A549 (cell line): Measurements from ENCODE around the gene EGFL8. TPM values are rescaled to one million over a fixed set of nuclear protein-coding genes. Genes with fewer than 3 reads are reported as not detected.

ENCODE experiments used
- ATAC-seq, 2 experiments: fragments of 200-7000 bp in 1 of 2; fragments of >200 bp in 1 of 2; cut with Nextera tagmentation in 1 of 2; cut with Tn5 transposase in 1 of 2; 3 replicates each; pipeline versions ENCODE4 v1.8.0 to v1.9.1; 2018 to 2020; ENCODE audit warnings: mild to moderate bottlenecking in 1 of 2, moderate library complexity in 1 of 2
- CTCF ChIA-PET: fragments of 300-600 bp; sonication (Branson Sonifier 250); formaldehyde crosslinking; extraction: SDS; loops from one replicate; lab custom pipeline; 2021; ENCODE audit warnings: antibody characterized with exemption, inconsistent platforms; lab: Yijun Ruan, JAX
- POLR2A ChIA-PET: fragments of 350-600 bp; formaldehyde crosslinking; extraction: SDS; loops from one replicate; lab custom pipeline; 2021; ENCODE audit warnings: antibody characterized with exemption, inconsistent platforms; lab: Yijun Ruan, JAX
- DNase-seq, 2 experiments: peaks; one replicate each; pipeline versions ENCODE4 v3.0.0 to v3.0.0-alpha.2; 2011 to 2016; ENCODE audit warnings: low read depth in 1 of 2, low spot score in 1 of 2
- FAIRE-seq: peaks from 2 replicates; lab custom pipeline; 2011; peaks lifted over from hg19 to GRCh38; lab: Jason Lieb, UNC
- H3K27ac ChIP-seq, 2 experiments: fragments of >200 bp; sonication (Bioruptor Twin); formaldehyde crosslinking; 3 replicates each; pipeline ENCODE4 v1.5.1; 2016 to 2017
- H3K4me1 ChIP-seq: fragments of >200 bp; sonication (Bioruptor Twin); formaldehyde crosslinking; 3 replicates; pipeline ENCODE4 v1.6.1; 2016
- H3K4me2 ChIP-seq: fragments of >200 bp; sonication (Bioruptor Twin); formaldehyde crosslinking; 3 replicates; pipeline ENCODE4 v1.6.1; 2016
- H3K4me3 ChIP-seq: fragments of >200 bp; sonication (Bioruptor Twin); formaldehyde crosslinking; 3 replicates; pipeline ENCODE4 v1.5.1; 2016
- H3K9me3 ChIP-seq: fragments of >200 bp; sonication (Bioruptor Twin); formaldehyde crosslinking; 3 replicates; pipeline ENCODE4 v1.6.1; 2016
- BHLHE40 ChIP-seq: IDR thresholded peaks from 2 replicates; pipeline ENCODE4 v1.6.1; 2012; ENCODE audit warnings: low read depth, low read length, inconsistent platforms
- CHD2 ChIP-seq: fragments of 150-350 bp; IDR thresholded peaks from 2 replicates; pipeline ENCODE4 v1.6.1; 2014; ENCODE audit warnings: low read length; ENCODE audit not compliant: partially characterized antibody
- CHD4 ChIP-seq: fragments of 200-600 bp; sonication (generic); IDR thresholded peaks from 2 replicates; pipeline ENCODE4 v1.6.1; 2016; ENCODE audit warnings: antibody characterized with exemption, mild to moderate bottlenecking, borderline replicate concordance
- EHF ChIP-seq: fragments of 250-450 bp; sonication (Bioruptor Pico); IDR thresholded peaks from 2 replicates; pipeline ENCODE4 v1.5.0; 2020; ENCODE audit warnings: mild to moderate bottlenecking
- FOSB ChIP-seq: fragments of 250-450 bp; sonication (Bioruptor Pico); IDR thresholded peaks from 2 replicates; pipeline ENCODE4 v1.5.0; 2020; ENCODE audit warnings: mild to moderate bottlenecking, moderate library complexity
- FOXS1 ChIP-seq: fragments of 250-450 bp; sonication (Bioruptor Pico); IDR thresholded peaks from 2 replicates; pipeline ENCODE4 v1.5.0; 2020; ENCODE audit warnings: mild to moderate bottlenecking, moderate library complexity
- KDM1A ChIP-seq: fragments of 200-600 bp; sonication (generic); IDR thresholded peaks from 2 replicates; pipeline ENCODE4 v1.6.1; 2016; ENCODE audit warnings: low read depth, mild to moderate bottlenecking
- KDM5A ChIP-seq: fragments of 200-600 bp; sonication (generic); IDR thresholded peaks from 2 replicates; pipeline ENCODE4 v1.6.1; 2016; ENCODE audit warnings: antibody characterized with exemption, mild to moderate bottlenecking
- MAFK ChIP-seq: fragments of 450-650 bp; IDR thresholded peaks from 2 replicates; pipeline ENCODE4 v1.6.1; 2014; ENCODE audit not compliant: partially characterized antibody
- POLR2A ChIP-seq: IDR thresholded peaks from 2 replicates; pipeline ENCODE4 v1.6.1; 2012; ENCODE audit warnings: mild to moderate bottlenecking, low read length
- TFCP2L1 ChIP-seq: fragments of 250-450 bp; sonication (Bioruptor Pico); IDR thresholded peaks from 2 replicates; pipeline ENCODE4 v1.5.0; 2021; ENCODE audit warnings: mild to moderate bottlenecking
- ZFP36 ChIP-seq: fragments of 450-650 bp; IDR thresholded peaks from 2 replicates; pipeline ENCODE4 v1.6.1; 2014; ENCODE audit warnings: borderline replicate concordance; ENCODE audit not compliant: partially characterized antibody
- ZSCAN20 ChIP-seq: fragments of 250-450 bp; sonication (Bioruptor Pico); IDR thresholded peaks from 2 replicates; pipeline ENCODE4 v1.8.0; 2022; ENCODE audit warnings: mild to moderate bottlenecking, moderate library complexity
- WGBS: methylation state at CpG from one replicate; pipeline ENCODE4 v1.1.6; 2017; ENCODE audit errors: missing lambda C conversion rate; 5-methylcytosine and 5-hydroxymethylcytosine counted together
- polyA plus RNA-seq, 4 experiments: library from polyadenylated mRNA; depleted of rRNA in 3 of 4; stranded (reverse); fragments of >200 nt; fragmentation: RNase III in 1 of 4; extraction: RNeasy Plus Mini Kit Qiagen cat#74134 plus additional on column Dnase treatment in 1 of 4; gene quantifications; 2 replicates in 3 of 4; 3 replicates in 1 of 4; pipeline ENCODE4 v1.2.3, GENCODE V29; 2011 to 2017
- TF ChIP-seq, protein P1 (sequence below): fragments of 200-600 bp; sonication (generic); IDR thresholded peaks from 2 replicates; pipeline ENCODE4 v1.6.1; 2016; ENCODE audit warnings: antibody characterized with exemption, mild to moderate bottlenecking, moderate library complexity
- TF ChIP-seq, protein P2 (sequence below): fragments of 150-350 bp; IDR thresholded peaks from 2 replicates; pipeline ENCODE4 v1.6.1; 2014; ENCODE audit warnings: low read depth, mild to moderate bottlenecking, low read length
- TF ChIP-seq, protein P3 (sequence below): fragments of 250-450 bp; sonication (Bioruptor Pico); IDR thresholded peaks from 2 replicates; pipeline ENCODE4 v1.5.0; 2021; ENCODE audit warnings: mild to moderate bottlenecking, moderate library complexity, borderline replicate concordance
- TF ChIP-seq, protein P4 (sequence below): fragments of 250-450 bp; sonication (Bioruptor Pico); IDR thresholded peaks from 2 replicates; pipeline ENCODE4 v1.5.0; 2020; ENCODE audit warnings: low read depth, mild to moderate bottlenecking, moderate library complexity

EGFL8 gene
- polyA plus RNA-seq, 2 of the 4 experiments (the other 2 are of a cell fraction), result 2.0 to 3.1 TPM

DNA sequence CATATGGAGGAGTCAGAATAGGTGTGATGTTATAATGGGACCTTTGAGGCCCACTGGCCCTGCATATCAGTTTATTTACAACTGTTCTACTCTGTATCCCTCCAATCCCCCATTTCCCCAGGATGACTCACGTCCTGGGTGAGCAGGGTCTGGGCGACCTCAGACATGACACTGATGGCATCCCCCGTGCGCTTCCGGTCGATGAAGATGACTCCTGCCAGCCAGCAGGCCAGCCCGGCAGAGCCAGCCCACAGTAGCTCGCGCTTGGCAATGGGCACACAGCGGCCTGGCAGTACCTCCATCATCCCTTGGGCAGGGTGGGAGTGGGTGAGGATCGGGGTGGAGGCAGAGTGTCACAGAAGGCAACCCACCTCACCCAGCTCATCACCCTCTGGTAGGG lies 5.9 kb downstream of the EGFL8 start:
- WGBS, result 85% methylated on average over 4 of the region's 11 CpGs
- no peak overlapping the region for H3K4me2 ChIP-seq
- H3K27ac ChIP-seq, result no peak overlapping the region
- FAIRE-seq (no peak), DNase-seq (no peak), ATAC-seq (no peak)
- TF ChIP-seq FOSB (CRISPR knock-in tag) (no peak), BHLHE40 (no peak), KDM1A (no peak), ZSCAN20 (CRISPR knock-in tag) (no peak)
- POLR2A ChIA-PET, result no interaction called here
- H3K4me3 ChIP-seq, result no peak overlapping the region
- H3K4me1 ChIP-seq, result peaks cover 9% of the 10 kb centered on the region; the same call in 2 of the 3 replicates
- CTCF ChIA-PET, result interaction anchor here (1.1 kb wide), 1 partner anchor 51 kb away, joined by 5 read pairs; no protein-coding TSS in a partner anchor
- no peaks in the 10 kb centered on the region for H3K9me3 ChIP-seq

DNA sequence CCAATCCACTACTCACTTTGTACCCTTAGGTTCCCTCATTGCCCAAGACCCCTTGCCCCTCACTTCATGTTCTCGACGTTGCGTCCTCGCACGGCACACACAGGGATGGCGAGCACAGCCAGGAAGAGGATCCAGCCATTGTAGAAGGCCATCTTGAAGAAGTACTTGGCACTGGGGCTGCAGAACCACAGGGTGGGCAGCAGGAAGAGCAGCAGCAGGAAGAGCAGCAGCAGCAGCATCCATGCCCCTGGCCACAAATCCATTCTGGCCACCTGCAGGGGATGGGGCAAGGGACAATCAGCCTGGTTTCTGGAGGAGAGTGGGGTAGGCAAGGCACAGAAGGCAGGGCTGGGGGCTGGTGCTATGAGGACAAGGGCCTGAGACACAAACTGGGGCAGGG lies 6.8 kb downstream of the EGFL8 start:
- TF ChIP-seq, protein P1, sequence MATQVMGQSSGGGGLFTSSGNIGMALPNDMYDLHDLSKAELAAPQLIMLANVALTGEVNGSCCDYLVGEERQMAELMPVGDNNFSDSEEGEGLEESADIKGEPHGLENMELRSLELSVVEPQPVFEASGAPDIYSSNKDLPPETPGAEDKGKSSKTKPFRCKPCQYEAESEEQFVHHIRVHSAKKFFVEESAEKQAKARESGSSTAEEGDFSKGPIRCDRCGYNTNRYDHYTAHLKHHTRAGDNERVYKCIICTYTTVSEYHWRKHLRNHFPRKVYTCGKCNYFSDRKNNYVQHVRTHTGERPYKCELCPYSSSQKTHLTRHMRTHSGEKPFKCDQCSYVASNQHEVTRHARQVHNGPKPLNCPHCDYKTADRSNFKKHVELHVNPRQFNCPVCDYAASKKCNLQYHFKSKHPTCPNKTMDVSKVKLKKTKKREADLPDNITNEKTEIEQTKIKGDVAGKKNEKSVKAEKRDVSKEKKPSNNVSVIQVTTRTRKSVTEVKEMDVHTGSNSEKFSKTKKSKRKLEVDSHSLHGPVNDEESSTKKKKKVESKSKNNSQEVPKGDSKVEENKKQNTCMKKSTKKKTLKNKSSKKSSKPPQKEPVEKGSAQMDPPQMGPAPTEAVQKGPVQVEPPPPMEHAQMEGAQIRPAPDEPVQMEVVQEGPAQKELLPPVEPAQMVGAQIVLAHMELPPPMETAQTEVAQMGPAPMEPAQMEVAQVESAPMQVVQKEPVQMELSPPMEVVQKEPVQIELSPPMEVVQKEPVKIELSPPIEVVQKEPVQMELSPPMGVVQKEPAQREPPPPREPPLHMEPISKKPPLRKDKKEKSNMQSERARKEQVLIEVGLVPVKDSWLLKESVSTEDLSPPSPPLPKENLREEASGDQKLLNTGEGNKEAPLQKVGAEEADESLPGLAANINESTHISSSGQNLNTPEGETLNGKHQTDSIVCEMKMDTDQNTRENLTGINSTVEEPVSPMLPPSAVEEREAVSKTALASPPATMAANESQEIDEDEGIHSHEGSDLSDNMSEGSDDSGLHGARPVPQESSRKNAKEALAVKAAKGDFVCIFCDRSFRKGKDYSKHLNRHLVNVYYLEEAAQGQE, result no peak
- no peak for TF ChIP-seq FOXS1 (CRISPR knock-in tag)
- no peak for TF ChIP-seq EHF (CRISPR knock-in tag)
- no peak for TF ChIP-seq CHD2
- CTCF ChIA-PET, result interaction anchor here (1.1 kb wide), 1 partner anchor 52 kb away, joined by 5 read pairs; no protein-coding TSS in a partner anchor
- H3K27ac ChIP-seq, result no peak overlapping the region
- ATAC-seq (no peak), FAIRE-seq (no peak), DNase-seq (no peak)
- no peak overlapping the region for H3K4me2 ChIP-seq
- 93% methylated on average over 6 of the region's 6 CpGs for WGBS
- POLR2A ChIA-PET, result no interaction called here
- no peak overlapping the region for H3K4me3 ChIP-seq
- H3K9me3 ChIP-seq, result no peaks in the 10 kb centered on the region
- peaks cover 9% of the 10 kb centered on the region; the same call in 2 of the 3 replicates for H3K4me1 ChIP-seq

DNA sequence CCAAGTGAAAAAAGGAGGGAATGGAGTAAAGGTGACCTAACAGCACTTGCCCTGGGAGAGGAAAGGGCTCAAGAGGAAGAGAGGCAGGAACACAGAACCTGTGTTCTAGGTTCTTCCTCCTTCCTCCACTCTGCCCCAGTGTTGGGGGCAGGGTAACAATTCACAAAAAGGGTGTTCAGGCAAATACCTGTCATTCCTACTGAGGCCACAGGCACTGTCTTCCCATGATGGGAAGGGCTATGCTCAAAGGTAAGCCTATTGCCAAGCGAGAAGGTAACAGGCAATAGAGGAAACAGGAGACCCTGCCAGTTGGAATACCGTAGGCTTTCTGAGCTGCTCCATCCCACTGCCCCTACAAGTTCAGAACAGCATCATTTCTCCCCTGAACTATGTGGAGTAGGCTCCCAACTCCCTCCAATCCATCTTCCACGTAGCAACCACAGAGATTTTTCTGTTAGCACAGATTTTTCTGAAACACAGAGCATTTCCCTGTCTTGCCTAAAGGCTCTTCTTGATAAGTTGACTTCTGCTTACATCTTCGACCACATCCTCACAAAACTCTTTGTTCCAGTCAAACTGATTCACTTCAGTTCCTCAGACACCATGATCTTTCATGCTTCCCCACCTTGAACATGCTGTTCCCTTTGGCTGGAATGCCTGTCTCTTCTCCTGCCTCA lies 8.8 kb downstream of the EGFL8 start:
- Histone ChIP-seq H3K9me3 (no peaks in the 10 kb centered on the region), H3K4me2 (no peak overlapping the region), H3K4me3 (no peak overlapping the region), H3K4me1 (peaks cover 16% of the 10 kb centered on the region), H3K27ac (no peak overlapping the region)
- CTCF ChIA-PET, result interaction anchor here (1.1 to 2.3 kb wide), 4 partner anchors 9 to 54 kb away, joined by 3 to 8 read pairs (median 6); no protein-coding TSS in a partner anchor
- no peak for FAIRE-seq
- ATAC-seq, result no peak
- POLR2A ChIA-PET, result no interaction called here
- no peak for TF ChIP-seq TFCP2L1 (CRISPR knock-in tag)
- no peak for TF ChIP-seq ZFP36
- no peak for TF ChIP-seq CHD4
- TF ChIP-seq EHF (CRISPR knock-in tag), result no peak
- TF ChIP-seq, protein P2, sequence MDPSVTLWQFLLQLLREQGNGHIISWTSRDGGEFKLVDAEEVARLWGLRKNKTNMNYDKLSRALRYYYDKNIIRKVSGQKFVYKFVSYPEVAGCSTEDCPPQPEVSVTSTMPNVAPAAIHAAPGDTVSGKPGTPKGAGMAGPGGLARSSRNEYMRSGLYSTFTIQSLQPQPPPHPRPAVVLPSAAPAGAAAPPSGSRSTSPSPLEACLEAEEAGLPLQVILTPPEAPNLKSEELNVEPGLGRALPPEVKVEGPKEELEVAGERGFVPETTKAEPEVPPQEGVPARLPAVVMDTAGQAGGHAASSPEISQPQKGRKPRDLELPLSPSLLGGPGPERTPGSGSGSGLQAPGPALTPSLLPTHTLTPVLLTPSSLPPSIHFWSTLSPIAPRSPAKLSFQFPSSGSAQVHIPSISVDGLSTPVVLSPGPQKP, result no peak
- no peak for TF ChIP-seq POLR2A
- TF ChIP-seq, protein P3, sequence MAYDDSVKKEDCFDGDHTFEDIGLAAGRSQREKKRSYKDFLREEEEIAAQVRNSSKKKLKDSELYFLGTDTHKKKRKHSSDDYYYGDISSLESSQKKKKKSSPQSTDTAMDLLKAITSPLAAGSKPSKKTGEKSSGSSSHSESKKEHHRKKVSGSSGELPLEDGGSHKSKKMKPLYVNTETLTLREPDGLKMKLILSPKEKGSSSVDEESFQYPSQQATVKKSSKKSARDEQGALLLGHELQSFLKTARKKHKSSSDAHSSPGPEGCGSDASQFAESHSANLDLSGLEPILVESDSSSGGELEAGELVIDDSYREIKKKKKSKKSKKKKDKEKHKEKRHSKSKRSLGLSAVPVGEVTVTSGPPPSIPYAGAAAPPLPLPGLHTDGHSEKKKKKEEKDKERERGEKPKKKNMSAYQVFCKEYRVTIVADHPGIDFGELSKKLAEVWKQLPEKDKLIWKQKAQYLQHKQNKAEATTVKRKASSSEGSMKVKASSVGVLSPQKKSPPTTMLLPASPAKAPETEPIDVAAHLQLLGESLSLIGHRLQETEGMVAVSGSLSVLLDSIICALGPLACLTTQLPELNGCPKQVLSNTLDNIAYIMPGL, result no peak
- TF ChIP-seq, protein P4, sequence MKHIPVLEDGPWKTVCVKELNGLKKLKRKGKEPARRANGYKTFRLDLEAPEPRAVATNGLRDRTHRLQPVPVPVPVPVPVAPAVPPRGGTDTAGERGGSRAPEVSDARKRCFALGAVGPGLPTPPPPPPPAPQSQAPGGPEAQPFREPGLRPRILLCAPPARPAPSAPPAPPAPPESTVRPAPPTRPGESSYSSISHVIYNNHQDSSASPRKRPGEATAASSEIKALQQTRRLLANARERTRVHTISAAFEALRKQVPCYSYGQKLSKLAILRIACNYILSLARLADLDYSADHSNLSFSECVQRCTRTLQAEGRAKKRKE (CRISPR knock-in tag), result no peak
- no peak for TF ChIP-seq KDM5A
- TF ChIP-seq MAFK, result no peak
- WGBS, result 89% methylated on average over 4 of the region's 4 CpGs
- DNase-seq, result no peak
